ENCODE data around the gene LCNL1.

Gene LCNL1

DNA sequence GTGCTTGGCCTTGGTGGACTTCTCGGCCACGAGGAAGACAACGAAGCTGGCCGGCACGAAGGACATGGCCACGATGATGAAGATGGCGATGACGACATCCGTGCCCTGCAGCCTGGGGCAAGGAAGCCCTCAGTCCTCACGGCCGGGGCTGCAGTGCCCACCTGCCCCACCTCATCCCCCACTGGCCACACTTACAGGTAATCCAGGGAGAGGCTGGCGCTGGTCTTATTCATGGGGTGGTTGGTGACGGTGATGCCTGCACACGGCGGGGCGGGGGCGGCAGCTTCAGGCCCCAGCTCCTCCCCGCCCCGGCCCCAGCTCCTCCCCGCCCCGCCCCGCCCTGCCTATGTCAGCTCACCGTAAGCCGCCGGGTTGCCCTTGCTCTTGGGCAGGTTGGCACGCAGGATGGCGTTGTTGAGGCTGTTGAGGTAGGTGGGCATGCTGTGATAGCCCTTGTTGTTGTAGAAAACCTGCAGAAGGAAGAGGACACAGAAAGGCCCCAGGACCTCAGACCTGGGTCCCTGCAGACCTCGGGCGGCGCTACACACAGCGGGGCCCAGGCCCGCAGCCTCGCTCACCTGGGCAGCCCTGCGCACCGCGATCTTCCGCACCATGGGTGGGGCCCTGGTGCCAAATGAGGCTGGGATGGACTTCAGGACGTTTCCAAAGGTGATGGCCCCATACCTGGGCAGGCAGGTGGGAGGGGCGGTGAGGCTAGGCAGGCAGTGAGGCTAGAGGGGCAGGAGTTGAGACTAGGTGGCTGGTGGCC lies 29.3 kb downstream of the LCNL1 start:
- H4K8ac ChIP-seq (ENCODE audit: low read depth, low read length): no peak overlapping the region

DNA sequence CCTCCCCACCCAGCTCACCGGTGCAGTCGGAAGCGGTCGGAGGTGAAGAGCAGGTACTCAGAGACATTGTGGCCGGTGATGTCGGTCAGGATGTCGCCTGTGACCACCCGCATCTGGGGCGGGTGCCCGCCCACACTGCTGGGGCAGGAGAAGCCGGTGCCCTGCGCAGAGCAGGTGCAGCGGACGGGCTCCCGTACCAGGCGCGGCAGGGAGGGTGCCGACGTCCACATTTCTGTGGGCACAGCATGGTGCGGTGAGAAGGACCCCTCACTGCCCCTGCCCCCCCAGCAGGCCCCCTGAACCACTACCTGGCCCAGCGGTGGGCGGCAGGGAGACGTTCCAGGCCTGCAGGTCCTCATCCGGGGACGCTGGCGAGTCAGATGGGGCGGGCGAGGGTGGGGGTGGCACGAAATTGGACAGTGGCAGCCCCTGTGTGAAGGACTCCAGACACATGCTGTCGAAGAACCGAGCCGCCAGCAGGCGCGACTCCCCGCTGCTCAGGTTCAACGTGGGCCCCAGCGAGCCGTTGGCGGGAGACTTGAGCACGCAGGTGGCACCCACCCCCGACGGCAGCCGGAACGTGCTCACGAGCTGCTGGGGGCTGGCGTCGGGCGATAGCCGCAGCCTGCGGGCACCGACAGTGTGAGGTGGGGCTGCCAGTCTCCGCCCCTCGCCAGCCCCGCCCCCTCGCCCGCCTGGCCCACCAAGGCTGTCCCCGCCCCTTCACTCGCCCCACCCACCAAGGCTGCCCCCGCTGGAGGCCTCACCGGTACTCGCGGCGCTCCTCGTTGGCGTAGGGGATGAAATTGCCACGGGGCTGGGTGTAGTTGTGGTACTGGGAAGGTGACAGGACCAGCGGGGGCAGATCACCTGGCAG lies 30.1 kb downstream of the LCNL1 start:
- WGBS (ENCODE audit: extremely low coverage, insufficient coverage, insufficient read length): no CpG with 5 or more reads among the region's 67 CpGs

More for the DNA sequence above, 29.3 kb downstream of the LCNL1 start:
- H2AFZ ChIP-seq (ENCODE audit: insufficient read depth, low read length, poor library complexity): no peak overlapping the region
- no peak overlapping the region for H3K4me2 ChIP-seq (ENCODE audit: low read length)
- H3K14ac ChIP-seq (ENCODE audit: low read length): no peak overlapping the region
- no peaks in the 10 kb centered on the region for H3K36me3 ChIP-seq (ENCODE audit: control insufficient read depth in 1 of 2, insufficient read depth in 2 of 2, low read length in 2 of 2)
- H3K79me2 ChIP-seq (ENCODE audit: control insufficient read depth, insufficient read depth, low read length, poor library complexity): no peaks in the 10 kb centered on the region
- no peaks in the 10 kb centered on the region for H3K4me1 ChIP-seq (ENCODE audit: control insufficient read depth in 1 of 2, insufficient read depth in 2 of 2, low read length in 2 of 2)
- H3K18ac ChIP-seq (ENCODE audit: low read length): no peak overlapping the region
- no peaks in the 10 kb centered on the region for H3K79me1 ChIP-seq (ENCODE audit: low read length)
- H3K27me3 ChIP-seq (ENCODE audit: insufficient read depth, low read length): no peaks in the 10 kb centered on the region
- H4K12ac ChIP-seq (ENCODE audit: low read depth, low read length): no peak overlapping the region
- DNase-seq: no peak
- no peak overlapping the region for H2AK5ac ChIP-seq (ENCODE audit: low read length)
- WGBS (ENCODE audit: extremely low coverage, insufficient coverage, insufficient read length): no CpG with 5 or more reads among the region's 39 CpGs
- H2BK120ac ChIP-seq (ENCODE audit: insufficient read depth, low read length, poor library complexity): no peak overlapping the region
- H3K9me3 ChIP-seq (ENCODE audit: insufficient read depth, low read depth, low read length): peaks cover 23% of the 10 kb centered on the region
- no peak overlapping the region for H3K4ac ChIP-seq (ENCODE audit: low read depth, low read length)
- H2BK12ac ChIP-seq (ENCODE audit: low read length): no peak overlapping the region
- H3K4me3 ChIP-seq (ENCODE audit: low read depth, low read length): no peak overlapping the region
- no peak overlapping the region for H3K9ac ChIP-seq (ENCODE audit: low read length)
- H2BK5ac ChIP-seq (ENCODE audit: low read depth, low read length, poor library complexity): no peak overlapping the region
- H3K27ac ChIP-seq (ENCODE audit: low read depth, low read length): no peak overlapping the region
- no peak overlapping the region for H3K23ac ChIP-seq (ENCODE audit: low read length)
- H4K91ac ChIP-seq (ENCODE audit: low read depth, low read length): no peak overlapping the region

DNA sequence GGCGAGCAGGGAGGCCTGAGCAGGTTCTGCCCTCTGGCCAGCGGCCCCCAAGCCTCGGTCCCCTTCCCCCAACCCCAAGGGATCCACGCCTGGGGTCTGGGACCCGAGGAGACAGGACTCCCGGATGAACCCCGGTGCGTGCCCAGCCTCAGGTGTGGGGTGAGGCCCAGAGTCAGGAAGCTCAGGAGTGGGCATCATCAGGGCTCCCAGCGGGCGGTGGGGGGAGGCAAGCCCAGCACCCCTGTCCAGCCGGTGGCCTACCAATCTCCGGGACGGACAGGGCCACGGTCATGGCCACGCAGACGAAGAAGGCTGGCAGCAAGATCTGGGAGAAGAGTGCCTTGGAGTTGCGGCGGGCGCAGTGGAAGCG lies 30.8 kb downstream of the LCNL1 start:
- H3K79me1 ChIP-seq (ENCODE audit: low read length): no peaks in the 10 kb centered on the region
- H3K4me2 ChIP-seq (ENCODE audit: low read length): no peak overlapping the region
- peaks cover 24% of the 10 kb centered on the region for H3K9me3 ChIP-seq (ENCODE audit: insufficient read depth, low read depth, low read length)
- no peaks in the 10 kb centered on the region for H3K27me3 ChIP-seq (ENCODE audit: insufficient read depth, low read length)
- no peak overlapping the region for H4K8ac ChIP-seq (ENCODE audit: low read depth, low read length)
- H3K14ac ChIP-seq (ENCODE audit: low read length): no peak overlapping the region
- H3K4ac ChIP-seq (ENCODE audit: low read depth, low read length): no peak overlapping the region
- no peak overlapping the region for H4K91ac ChIP-seq (ENCODE audit: low read depth, low read length)
- no peak overlapping the region for H3K9ac ChIP-seq (ENCODE audit: low read length)
- no peaks in the 10 kb centered on the region for H3K36me3 ChIP-seq (ENCODE audit: control insufficient read depth in 1 of 2, insufficient read depth in 2 of 2, low read length in 2 of 2)
- no peak overlapping the region for H3K4me3 ChIP-seq (ENCODE audit: low read depth, low read length)
- WGBS (ENCODE audit: extremely low coverage, insufficient coverage, insufficient read length): no CpG with 5 or more reads among the region's 20 CpGs
- H3K79me2 ChIP-seq (ENCODE audit: control insufficient read depth, insufficient read depth, low read length, poor library complexity): no peaks in the 10 kb centered on the region
- no peak overlapping the region for H2BK120ac ChIP-seq (ENCODE audit: insufficient read depth, low read length, poor library complexity)
- no peak overlapping the region for H2AK5ac ChIP-seq (ENCODE audit: low read length)
- H2AFZ ChIP-seq (ENCODE audit: insufficient read depth, low read length, poor library complexity): no peak overlapping the region
- no peaks in the 10 kb centered on the region for H3K4me1 ChIP-seq (ENCODE audit: control insufficient read depth in 1 of 2, insufficient read depth in 2 of 2, low read length in 2 of 2)
- DNase-seq: no peak
- H3K27ac ChIP-seq (ENCODE audit: low read depth, low read length): no peak overlapping the region
- no peak overlapping the region for H2BK12ac ChIP-seq (ENCODE audit: low read length)
- no peak overlapping the region for H3K18ac ChIP-seq (ENCODE audit: low read length)
- no peak overlapping the region for H2BK5ac ChIP-seq (ENCODE audit: low read depth, low read length, poor library complexity)
- H4K12ac ChIP-seq (ENCODE audit: low read depth, low read length): no peak overlapping the region
- no peak overlapping the region for H3K23ac ChIP-seq (ENCODE audit: low read length)

More for the DNA sequence above, 30.1 kb downstream of the LCNL1 start:
- Histone ChIP-seq H3K4me1 (ENCODE audit: control insufficient read depth in 1 of 2, insufficient read depth in 2 of 2, low read length in 2 of 2) (no peaks in the 10 kb centered on the region), H3K27me3 (ENCODE audit: insufficient read depth, low read length) (no peaks in the 10 kb centered on the region), H3K18ac (ENCODE audit: low read length) (no peak overlapping the region), H4K91ac (ENCODE audit: low read depth, low read length) (no peak overlapping the region), H2BK12ac (ENCODE audit: low read length) (no peak overlapping the region), H4K8ac (ENCODE audit: low read depth, low read length) (no peak overlapping the region), H3K4me2 (ENCODE audit: low read length) (no peak overlapping the region), H3K79me2 (ENCODE audit: control insufficient read depth, insufficient read depth, low read length, poor library complexity) (no peaks in the 10 kb centered on the region), H3K4ac (ENCODE audit: low read depth, low read length) (no peak overlapping the region), H3K79me1 (ENCODE audit: low read length) (no peaks in the 10 kb centered on the region), H2AFZ (ENCODE audit: insufficient read depth, low read length, poor library complexity) (no peak overlapping the region), H3K14ac (ENCODE audit: low read length) (no peak overlapping the region), H3K27ac (ENCODE audit: low read depth, low read length) (no peak overlapping the region), H3K36me3 (ENCODE audit: control insufficient read depth in 1 of 2, insufficient read depth in 2 of 2, low read length in 2 of 2) (no peaks in the 10 kb centered on the region), H2AK5ac (ENCODE audit: low read length) (no peak overlapping the region), H4K12ac (ENCODE audit: low read depth, low read length) (no peak overlapping the region), H3K9ac (ENCODE audit: low read length) (no peak overlapping the region), H3K4me3 (ENCODE audit: low read depth, low read length) (no peak overlapping the region), H2BK120ac (ENCODE audit: insufficient read depth, low read length, poor library complexity) (no peak overlapping the region), H2BK5ac (ENCODE audit: low read depth, low read length, poor library complexity) (no peak overlapping the region), H3K9me3 (ENCODE audit: insufficient read depth, low read depth, low read length) (peaks cover 24% of the 10 kb centered on the region), H3K23ac (ENCODE audit: low read length) (no peak overlapping the region)
- no peak for DNase-seq

DNA sequence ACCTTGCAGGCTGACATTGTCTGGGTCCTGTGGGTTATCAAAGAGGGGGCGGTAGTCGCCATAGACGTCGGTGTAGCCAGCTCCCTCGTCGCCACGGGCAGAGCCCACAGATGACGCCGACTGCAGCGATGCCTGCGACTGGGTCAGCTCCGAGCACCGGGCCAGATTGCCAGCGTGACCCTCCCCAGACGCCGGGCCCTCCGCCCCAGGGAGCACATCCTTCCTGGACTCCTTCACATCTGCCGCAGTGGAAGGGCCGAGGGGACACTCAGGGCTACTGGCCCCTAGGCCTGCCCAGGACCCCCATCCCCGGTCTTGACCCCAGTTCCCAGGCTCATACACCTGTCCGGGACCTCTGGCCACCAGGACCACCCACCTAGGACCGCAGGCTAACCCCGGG lies 31.4 kb downstream of the LCNL1 start:
- Histone ChIP-seq H2BK5ac (ENCODE audit: low read depth, low read length, poor library complexity) (no peak overlapping the region), H3K23ac (ENCODE audit: low read length) (no peak overlapping the region), H4K12ac (ENCODE audit: low read depth, low read length) (no peak overlapping the region), H4K8ac (ENCODE audit: low read depth, low read length) (no peak overlapping the region), H2BK12ac (ENCODE audit: low read length) (no peak overlapping the region), H3K4me2 (ENCODE audit: low read length) (no peak overlapping the region), H3K4me1 (ENCODE audit: control insufficient read depth in 1 of 2, insufficient read depth in 2 of 2, low read length in 2 of 2) (no peaks in the 10 kb centered on the region), H4K91ac (ENCODE audit: low read depth, low read length) (no peak overlapping the region), H3K4ac (ENCODE audit: low read depth, low read length) (no peak overlapping the region), H2BK120ac (ENCODE audit: insufficient read depth, low read length, poor library complexity) (no peak overlapping the region), H3K27ac (ENCODE audit: low read depth, low read length) (no peak overlapping the region), H3K79me2 (ENCODE audit: control insufficient read depth, insufficient read depth, low read length, poor library complexity) (no peaks in the 10 kb centered on the region), H3K14ac (ENCODE audit: low read length) (no peak overlapping the region), H2AFZ (ENCODE audit: insufficient read depth, low read length, poor library complexity) (no peak overlapping the region), H3K27me3 (ENCODE audit: insufficient read depth, low read length) (no peaks in the 10 kb centered on the region), H3K18ac (ENCODE audit: low read length) (no peak overlapping the region), H3K9ac (ENCODE audit: low read length) (no peak overlapping the region), H3K36me3 (ENCODE audit: control insufficient read depth in 1 of 2, insufficient read depth in 2 of 2, low read length in 2 of 2) (no peaks in the 10 kb centered on the region), H2AK5ac (ENCODE audit: low read length) (no peak overlapping the region), H3K9me3 (ENCODE audit: insufficient read depth, low read depth, low read length) (peaks cover 24% of the 10 kb centered on the region), H3K4me3 (ENCODE audit: low read depth, low read length) (no peak overlapping the region), H3K79me1 (ENCODE audit: low read length) (no peaks in the 10 kb centered on the region)
- DNase-seq: no peak
- WGBS (ENCODE audit: extremely low coverage, insufficient coverage, insufficient read length): no CpG with 5 or more reads among the region's 23 CpGs

All from trophoblast cell (in vitro differentiated cells and primary cell).